SK-N-MC (cell line): ENCODE data around the gene FCHSD2.

ENCODE experiments used
- EZH2 ChIP-seq: fragments of 200-600 bp; sonication (generic); IDR thresholded peaks from one replicate; pipeline ENCODE4 v1.6.1; 2017; ENCODE audit warnings: antibody characterized with exemption
- FOXP2 ChIP-seq: optimal IDR thresholded peaks from 2 replicates; pipeline ENCODE3; 2011; ENCODE audit warnings: mild to moderate bottlenecking, moderate library complexity; ENCODE audit not compliant: insufficient read depth; ENCODE audit errors: extremely low read length, control extremely low read depth
- POLR2AphosphoS5 ChIP-seq: IDR thresholded peaks from 2 replicates; pipeline ENCODE4 v1.6.1; 2012; ENCODE audit warnings: mild to moderate bottlenecking, low read depth, low read length, borderline replicate concordance

DNA sequence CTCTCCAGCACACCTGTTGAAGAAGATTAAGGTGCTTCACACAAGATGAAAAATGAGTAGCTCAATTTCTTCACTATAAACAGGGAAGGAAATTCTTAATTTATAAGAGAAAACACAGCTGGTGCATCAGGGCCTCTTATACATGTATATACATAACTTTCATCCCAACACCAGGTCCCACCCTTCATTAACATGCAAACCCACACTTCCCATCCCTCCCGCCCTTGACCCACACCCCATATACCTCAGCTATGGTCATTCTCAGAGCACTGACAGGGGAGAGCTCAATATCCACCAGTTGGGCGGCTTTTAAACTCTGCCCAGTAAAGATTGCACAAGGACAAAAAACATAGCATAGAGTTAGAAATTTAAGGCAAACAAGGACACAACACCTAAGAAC lies 242.1 kb downstream of the FCHSD2 start:
- no peak for TF ChIP-seq POLR2AphosphoS5
- no peak for TF ChIP-seq FOXP2
- TF ChIP-seq EZH2, result no peak
